K562 (cell line): ENCODE data around the gene SAE1. TPM values are rescaled to one million over a fixed set of nuclear protein-coding genes. Genes with fewer than 3 reads are reported as not detected.
A peak's percentile ranks its signal among the peaks of the same experiment; 100 is the strongest.

Experiments used
- CHD1 ChIP-seq: fragments of 200-600 bp; sonication (generic); IDR thresholded peaks from one replicate; pipeline ENCODE4 v1.6.1; 2012; ENCODE audit warnings: mild to moderate bottlenecking, moderate library complexity, low read length, inconsistent platforms
- KAT8 ChIP-seq: fragments of 450-650 bp; IDR thresholded peaks from 2 replicates; pipeline ENCODE4 v1.6.1; 2016; ENCODE audit warnings: low read depth, mild to moderate bottlenecking
- NCOA4 ChIP-seq: fragments of 450-650 bp; IDR thresholded peaks from 2 replicates; pipeline ENCODE4 v1.6.1; 2018; ENCODE audit warnings: mild to moderate bottlenecking; ENCODE audit not compliant: partially characterized antibody
- RBFOX2 ChIP-seq: fragments of 200-400 bp; formaldehyde crosslinking; IDR thresholded peaks from 2 replicates; pipeline ENCODE4 v1.6.1; 2017; ENCODE audit warnings: low read depth, mild to moderate bottlenecking, low read length, moderate library complexity
- SMAD1 ChIP-seq: fragments of 150-350 bp; IDR thresholded peaks from 2 replicates; pipeline ENCODE4 v1.6.1; 2014; ENCODE audit warnings: low read length, low read depth; ENCODE audit not compliant: partially characterized antibody
- ZNF445 ChIP-seq: fragments of 250-450 bp; sonication (Bioruptor Pico); IDR thresholded peaks from 2 replicates; pipeline ENCODE4 v1.4.0; 2020; ENCODE audit warnings: low read depth, mild to moderate bottlenecking, moderate library complexity
- polyA plus RNA-seq, 8 experiments: library from polyadenylated mRNA; depleted of rRNA in 4 of 8; stranded (reverse) in 5 of 8; unstranded in 3 of 8; fragments of >200 nt; fragmentation: Nextera tagmentation in 2 of 8; fragmentation: Illumina TruSeq in 1 of 8; extraction: Ambion mirVana in 2 of 8; extraction: Trizol in 1 of 8; gene quantifications; 2 replicates each; pipeline versions ENCODE4 v1.2.1 to v1.2.3, GENCODE V29; 2011 to 2014; ENCODE audit warnings: inconsistent platforms in 1 of 8, missing spikeins in 1 of 8
- total RNA-seq, 7 experiments: library from RNA; depleted of rRNA in 6 of 7; stranded (reverse); fragments of >200 nt in 6 of 7; fragmentation: Illumina TruSeq in 2 of 7; extraction: Trizol in 2 of 7; gene quantifications; 2 replicates each; pipeline versions ENCODE4 v1.2.1 to v1.2.3, GENCODE V29; 2011 to 2021; ENCODE audit warnings: low replicate concordance in 1 of 7
- TF ChIP-seq, protein P1 (sequence below): fragments of 200-600 bp; sonication (generic); IDR thresholded peaks from one replicate; pipeline ENCODE4 v1.6.1; 2012; ENCODE audit warnings: mild to moderate bottlenecking, low read depth, low read length, inconsistent platforms
- TF ChIP-seq, protein P2 (sequence below), 2 experiments: fragments of 450-650 bp in 1 of 2; IDR thresholded peaks; 2 replicates each; pipeline ENCODE4 v1.6.1; 2011 to 2017; ENCODE audit warnings: low read depth in 2 of 2, antibody characterized with exemption in 1 of 2, borderline replicate concordance in 1 of 2, low read length in 1 of 2, mild to moderate bottlenecking in 1 of 2, mixed read lengths in 1 of 2; ENCODE audit not compliant: control insufficient read depth in 1 of 2
- TF ChIP-seq, protein P3 (sequence below): fragments of 200-800 bp; sonication (Bioruptor generic); IDR thresholded peaks from 2 replicates; pipeline ENCODE4 v1.6.1; 2017; ENCODE audit warnings: missing genetic modification characterization, missing compliant biosample characterization
- TF ChIP-seq, protein P4 (sequence below): fragments of 450-650 bp; formaldehyde crosslinking; IDR thresholded peaks from 2 replicates; pipeline ENCODE4 v1.4.0; 2022; ENCODE audit warnings: missing genetic modification characterization

Gene SAE1
- total and polyA plus RNA-seq, 9 of the 15 experiments (the other 6 are each of a cell fraction or from before 2014, with no cell fraction given) = 82.8 to 299 (median 217) TPM

DNA sequence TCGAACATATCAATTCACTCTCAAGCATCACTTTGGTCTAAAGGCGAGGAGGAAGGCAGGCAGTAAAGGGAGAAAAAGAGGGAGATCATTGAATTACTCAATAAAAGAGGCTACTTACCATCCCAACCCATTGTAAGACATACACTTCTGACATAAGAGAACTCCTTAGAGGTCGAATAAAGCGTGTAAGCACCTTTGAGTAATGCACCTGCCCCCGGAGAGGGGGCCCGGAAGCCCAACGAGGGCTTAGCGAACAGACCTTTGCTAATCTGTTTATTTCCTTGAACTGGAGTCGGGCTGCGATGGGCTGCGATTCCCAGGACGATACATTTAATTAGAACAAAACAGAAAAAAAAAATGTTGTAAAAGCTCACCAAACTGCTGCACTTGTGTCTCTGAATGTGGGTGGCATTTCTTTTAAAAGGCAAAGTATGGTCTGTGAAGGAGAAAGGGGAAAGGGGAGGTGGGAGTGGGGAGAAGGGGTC is 20.1 kb upstream of the SAE1 start (continued):
- TF ChIP-seq, protein P1, sequence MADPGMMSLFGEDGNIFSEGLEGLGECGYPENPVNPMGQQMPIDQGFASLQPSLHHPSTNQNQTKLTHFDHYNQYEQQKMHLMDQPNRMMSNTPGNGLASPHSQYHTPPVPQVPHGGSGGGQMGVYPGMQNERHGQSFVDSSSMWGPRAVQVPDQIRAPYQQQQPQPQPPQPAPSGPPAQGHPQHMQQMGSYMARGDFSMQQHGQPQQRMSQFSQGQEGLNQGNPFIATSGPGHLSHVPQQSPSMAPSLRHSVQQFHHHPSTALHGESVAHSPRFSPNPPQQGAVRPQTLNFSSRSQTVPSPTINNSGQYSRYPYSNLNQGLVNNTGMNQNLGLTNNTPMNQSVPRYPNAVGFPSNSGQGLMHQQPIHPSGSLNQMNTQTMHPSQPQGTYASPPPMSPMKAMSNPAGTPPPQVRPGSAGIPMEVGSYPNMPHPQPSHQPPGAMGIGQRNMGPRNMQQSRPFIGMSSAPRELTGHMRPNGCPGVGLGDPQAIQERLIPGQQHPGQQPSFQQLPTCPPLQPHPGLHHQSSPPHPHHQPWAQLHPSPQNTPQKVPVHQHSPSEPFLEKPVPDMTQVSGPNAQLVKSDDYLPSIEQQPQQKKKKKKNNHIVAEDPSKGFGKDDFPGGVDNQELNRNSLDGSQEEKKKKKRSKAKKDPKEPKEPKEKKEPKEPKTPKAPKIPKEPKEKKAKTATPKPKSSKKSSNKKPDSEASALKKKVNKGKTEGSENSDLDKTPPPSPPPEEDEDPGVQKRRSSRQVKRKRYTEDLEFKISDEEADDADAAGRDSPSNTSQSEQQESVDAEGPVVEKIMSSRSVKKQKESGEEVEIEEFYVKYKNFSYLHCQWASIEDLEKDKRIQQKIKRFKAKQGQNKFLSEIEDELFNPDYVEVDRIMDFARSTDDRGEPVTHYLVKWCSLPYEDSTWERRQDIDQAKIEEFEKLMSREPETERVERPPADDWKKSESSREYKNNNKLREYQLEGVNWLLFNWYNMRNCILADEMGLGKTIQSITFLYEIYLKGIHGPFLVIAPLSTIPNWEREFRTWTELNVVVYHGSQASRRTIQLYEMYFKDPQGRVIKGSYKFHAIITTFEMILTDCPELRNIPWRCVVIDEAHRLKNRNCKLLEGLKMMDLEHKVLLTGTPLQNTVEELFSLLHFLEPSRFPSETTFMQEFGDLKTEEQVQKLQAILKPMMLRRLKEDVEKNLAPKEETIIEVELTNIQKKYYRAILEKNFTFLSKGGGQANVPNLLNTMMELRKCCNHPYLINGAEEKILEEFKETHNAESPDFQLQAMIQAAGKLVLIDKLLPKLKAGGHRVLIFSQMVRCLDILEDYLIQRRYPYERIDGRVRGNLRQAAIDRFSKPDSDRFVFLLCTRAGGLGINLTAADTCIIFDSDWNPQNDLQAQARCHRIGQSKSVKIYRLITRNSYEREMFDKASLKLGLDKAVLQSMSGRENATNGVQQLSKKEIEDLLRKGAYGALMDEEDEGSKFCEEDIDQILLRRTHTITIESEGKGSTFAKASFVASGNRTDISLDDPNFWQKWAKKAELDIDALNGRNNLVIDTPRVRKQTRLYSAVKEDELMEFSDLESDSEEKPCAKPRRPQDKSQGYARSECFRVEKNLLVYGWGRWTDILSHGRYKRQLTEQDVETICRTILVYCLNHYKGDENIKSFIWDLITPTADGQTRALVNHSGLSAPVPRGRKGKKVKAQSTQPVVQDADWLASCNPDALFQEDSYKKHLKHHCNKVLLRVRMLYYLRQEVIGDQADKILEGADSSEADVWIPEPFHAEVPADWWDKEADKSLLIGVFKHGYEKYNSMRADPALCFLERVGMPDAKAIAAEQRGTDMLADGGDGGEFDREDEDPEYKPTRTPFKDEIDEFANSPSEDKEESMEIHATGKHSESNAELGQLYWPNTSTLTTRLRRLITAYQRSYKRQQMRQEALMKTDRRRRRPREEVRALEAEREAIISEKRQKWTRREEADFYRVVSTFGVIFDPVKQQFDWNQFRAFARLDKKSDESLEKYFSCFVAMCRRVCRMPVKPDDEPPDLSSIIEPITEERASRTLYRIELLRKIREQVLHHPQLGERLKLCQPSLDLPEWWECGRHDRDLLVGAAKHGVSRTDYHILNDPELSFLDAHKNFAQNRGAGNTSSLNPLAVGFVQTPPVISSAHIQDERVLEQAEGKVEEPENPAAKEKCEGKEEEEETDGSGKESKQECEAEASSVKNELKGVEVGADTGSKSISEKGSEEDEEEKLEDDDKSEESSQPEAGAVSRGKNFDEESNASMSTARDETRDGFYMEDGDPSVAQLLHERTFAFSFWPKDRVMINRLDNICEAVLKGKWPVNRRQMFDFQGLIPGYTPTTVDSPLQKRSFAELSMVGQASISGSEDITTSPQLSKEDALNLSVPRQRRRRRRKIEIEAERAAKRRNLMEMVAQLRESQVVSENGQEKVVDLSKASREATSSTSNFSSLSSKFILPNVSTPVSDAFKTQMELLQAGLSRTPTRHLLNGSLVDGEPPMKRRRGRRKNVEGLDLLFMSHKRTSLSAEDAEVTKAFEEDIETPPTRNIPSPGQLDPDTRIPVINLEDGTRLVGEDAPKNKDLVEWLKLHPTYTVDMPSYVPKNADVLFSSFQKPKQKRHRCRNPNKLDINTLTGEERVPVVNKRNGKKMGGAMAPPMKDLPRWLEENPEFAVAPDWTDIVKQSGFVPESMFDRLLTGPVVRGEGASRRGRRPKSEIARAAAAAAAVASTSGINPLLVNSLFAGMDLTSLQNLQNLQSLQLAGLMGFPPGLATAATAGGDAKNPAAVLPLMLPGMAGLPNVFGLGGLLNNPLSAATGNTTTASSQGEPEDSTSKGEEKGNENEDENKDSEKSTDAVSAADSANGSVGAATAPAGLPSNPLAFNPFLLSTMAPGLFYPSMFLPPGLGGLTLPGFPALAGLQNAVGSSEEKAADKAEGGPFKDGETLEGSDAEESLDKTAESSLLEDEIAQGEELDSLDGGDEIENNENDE = no peak
- TF ChIP-seq SMAD1 (peak; percentile 25), ZNF445 (CRISPR knock-in tag) (no peak), CHD1 (no peak), KAT8 (no peak), NCOA4 (no peak), RBFOX2 (peak; percentile 38; the same call in 1 of the 2 replicates)
- TF ChIP-seq, protein P2, sequence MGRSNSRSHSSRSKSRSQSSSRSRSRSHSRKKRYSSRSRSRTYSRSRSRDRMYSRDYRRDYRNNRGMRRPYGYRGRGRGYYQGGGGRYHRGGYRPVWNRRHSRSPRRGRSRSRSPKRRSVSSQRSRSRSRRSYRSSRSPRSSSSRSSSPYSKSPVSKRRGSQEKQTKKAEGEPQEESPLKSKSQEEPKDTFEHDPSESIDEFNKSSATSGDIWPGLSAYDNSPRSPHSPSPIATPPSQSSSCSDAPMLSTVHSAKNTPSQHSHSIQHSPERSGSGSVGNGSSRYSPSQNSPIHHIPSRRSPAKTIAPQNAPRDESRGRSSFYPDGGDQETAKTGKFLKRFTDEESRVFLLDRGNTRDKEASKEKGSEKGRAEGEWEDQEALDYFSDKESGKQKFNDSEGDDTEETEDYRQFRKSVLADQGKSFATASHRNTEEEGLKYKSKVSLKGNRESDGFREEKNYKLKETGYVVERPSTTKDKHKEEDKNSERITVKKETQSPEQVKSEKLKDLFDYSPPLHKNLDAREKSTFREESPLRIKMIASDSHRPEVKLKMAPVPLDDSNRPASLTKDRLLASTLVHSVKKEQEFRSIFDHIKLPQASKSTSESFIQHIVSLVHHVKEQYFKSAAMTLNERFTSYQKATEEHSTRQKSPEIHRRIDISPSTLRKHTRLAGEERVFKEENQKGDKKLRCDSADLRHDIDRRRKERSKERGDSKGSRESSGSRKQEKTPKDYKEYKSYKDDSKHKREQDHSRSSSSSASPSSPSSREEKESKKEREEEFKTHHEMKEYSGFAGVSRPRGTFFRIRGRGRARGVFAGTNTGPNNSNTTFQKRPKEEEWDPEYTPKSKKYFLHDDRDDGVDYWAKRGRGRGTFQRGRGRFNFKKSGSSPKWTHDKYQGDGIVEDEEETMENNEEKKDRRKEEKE (IDR thresholded peaks at IDR 0.05; ENCODE audit: borderline replicate concordance in 1 of 2, control insufficient read depth in 1 of 2, low read depth in 2 of 2, low read length in 1 of 2) = no peak
- TF ChIP-seq, protein P3, sequence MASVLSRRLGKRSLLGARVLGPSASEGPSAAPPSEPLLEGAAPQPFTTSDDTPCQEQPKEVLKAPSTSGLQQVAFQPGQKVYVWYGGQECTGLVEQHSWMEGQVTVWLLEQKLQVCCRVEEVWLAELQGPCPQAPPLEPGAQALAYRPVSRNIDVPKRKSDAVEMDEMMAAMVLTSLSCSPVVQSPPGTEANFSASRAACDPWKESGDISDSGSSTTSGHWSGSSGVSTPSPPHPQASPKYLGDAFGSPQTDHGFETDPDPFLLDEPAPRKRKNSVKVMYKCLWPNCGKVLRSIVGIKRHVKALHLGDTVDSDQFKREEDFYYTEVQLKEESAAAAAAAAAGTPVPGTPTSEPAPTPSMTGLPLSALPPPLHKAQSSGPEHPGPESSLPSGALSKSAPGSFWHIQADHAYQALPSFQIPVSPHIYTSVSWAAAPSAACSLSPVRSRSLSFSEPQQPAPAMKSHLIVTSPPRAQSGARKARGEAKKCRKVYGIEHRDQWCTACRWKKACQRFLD (CRISPR knock-in tag) = no peak
- TF ChIP-seq, protein P4, sequence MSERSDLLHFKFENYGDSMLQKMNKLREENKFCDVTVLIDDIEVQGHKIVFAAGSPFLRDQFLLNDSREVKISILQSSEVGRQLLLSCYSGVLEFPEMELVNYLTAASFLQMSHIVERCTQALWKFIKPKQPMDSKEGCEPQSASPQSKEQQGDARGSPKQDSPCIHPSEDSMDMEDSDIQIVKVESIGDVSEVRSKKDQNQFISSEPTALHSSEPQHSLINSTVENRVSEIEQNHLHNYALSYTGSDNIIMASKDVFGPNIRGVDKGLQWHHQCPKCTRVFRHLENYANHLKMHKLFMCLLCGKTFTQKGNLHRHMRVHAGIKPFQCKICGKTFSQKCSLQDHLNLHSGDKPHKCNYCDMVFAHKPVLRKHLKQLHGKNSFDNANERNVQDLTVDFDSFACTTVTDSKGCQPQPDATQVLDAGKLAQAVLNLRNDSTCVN (CRISPR knock-in tag) = no peak
